HEK293 (cell line): ENCODE measurements around the gene MTHFSD.

ENCODE experiments used
- BCL6B ChIP-seq: fragments of 450-650 bp; formaldehyde crosslinking; IDR thresholded peaks from 2 replicates; pipeline ENCODE4 v1.5.1; 2017; ENCODE audit warnings: missing biosample characterization, missing genetic modification characterization
- KLF1 ChIP-seq: fragments of 450-650 bp; formaldehyde crosslinking; IDR thresholded peaks from 2 replicates; pipeline ENCODE4 v1.5.1; 2016; ENCODE audit warnings: missing biosample characterization, missing genetic modification characterization
- MYNN ChIP-seq: fragments of 450-650 bp; formaldehyde crosslinking; IDR thresholded peaks from 2 replicates; pipeline ENCODE4 v1.5.1; 2016; ENCODE audit warnings: missing biosample characterization, missing genetic modification characterization, borderline replicate concordance
- TCF7L2 ChIP-seq: IDR thresholded peaks from 2 replicates; pipeline ENCODE4 v1.6.1; 2011; ENCODE audit warnings: low read depth, mild to moderate bottlenecking, inconsistent platforms, low read length, moderate library complexity, borderline replicate concordance
- ZBTB7A ChIP-seq: fragments of 450-650 bp; formaldehyde crosslinking; IDR thresholded peaks from 2 replicates; pipeline ENCODE4 v1.5.1; 2016; ENCODE audit warnings: low read depth, missing biosample characterization, missing genetic modification characterization
- ZEB2 ChIP-seq: fragments of 450-650 bp; formaldehyde crosslinking; IDR thresholded peaks from 2 replicates; pipeline ENCODE4 v1.5.1; 2016; ENCODE audit warnings: missing biosample characterization, missing genetic modification characterization
- ZNF132 ChIP-seq: fragments of 450-650 bp; formaldehyde crosslinking; IDR thresholded peaks from 2 replicates; pipeline ENCODE4 v1.5.1; 2017; ENCODE audit warnings: missing biosample characterization, missing genetic modification characterization, borderline replicate concordance
- ZNF473 ChIP-seq: fragments of 450-650 bp; formaldehyde crosslinking; IDR thresholded peaks from 2 replicates; pipeline ENCODE4 v1.5.1; 2017; ENCODE audit warnings: missing biosample characterization, missing genetic modification characterization
- ZNF777 ChIP-seq: fragments of 450-650 bp; formaldehyde crosslinking; IDR thresholded peaks from 2 replicates; pipeline ENCODE4 v1.5.1; 2017; ENCODE audit warnings: missing biosample characterization, missing genetic modification characterization, borderline replicate concordance
- ZSCAN18 ChIP-seq: fragments of 450-650 bp; formaldehyde crosslinking; IDR thresholded peaks from 2 replicates; pipeline ENCODE4 v1.5.1; 2016; ENCODE audit warnings: missing biosample characterization, missing genetic modification characterization
- TF ChIP-seq, protein P1 (sequence below): fragments of 450-650 bp; formaldehyde crosslinking; IDR thresholded peaks from 2 replicates; pipeline ENCODE4 v1.5.1; 2016; ENCODE audit warnings: missing biosample characterization, missing genetic modification characterization

GRCh38 chr16:86523166-86523740 lies 31.8 kb downstream of the MTHFSD start:
- no peak for TF ChIP-seq TCF7L2
- no peak for TF ChIP-seq ZNF473 (tag by site-specific recombination)
- TF ChIP-seq ZEB2 (tag by site-specific recombination), result no peak
- TF ChIP-seq ZSCAN18 (tag by site-specific recombination), result no peak
- TF ChIP-seq, protein P1, sequence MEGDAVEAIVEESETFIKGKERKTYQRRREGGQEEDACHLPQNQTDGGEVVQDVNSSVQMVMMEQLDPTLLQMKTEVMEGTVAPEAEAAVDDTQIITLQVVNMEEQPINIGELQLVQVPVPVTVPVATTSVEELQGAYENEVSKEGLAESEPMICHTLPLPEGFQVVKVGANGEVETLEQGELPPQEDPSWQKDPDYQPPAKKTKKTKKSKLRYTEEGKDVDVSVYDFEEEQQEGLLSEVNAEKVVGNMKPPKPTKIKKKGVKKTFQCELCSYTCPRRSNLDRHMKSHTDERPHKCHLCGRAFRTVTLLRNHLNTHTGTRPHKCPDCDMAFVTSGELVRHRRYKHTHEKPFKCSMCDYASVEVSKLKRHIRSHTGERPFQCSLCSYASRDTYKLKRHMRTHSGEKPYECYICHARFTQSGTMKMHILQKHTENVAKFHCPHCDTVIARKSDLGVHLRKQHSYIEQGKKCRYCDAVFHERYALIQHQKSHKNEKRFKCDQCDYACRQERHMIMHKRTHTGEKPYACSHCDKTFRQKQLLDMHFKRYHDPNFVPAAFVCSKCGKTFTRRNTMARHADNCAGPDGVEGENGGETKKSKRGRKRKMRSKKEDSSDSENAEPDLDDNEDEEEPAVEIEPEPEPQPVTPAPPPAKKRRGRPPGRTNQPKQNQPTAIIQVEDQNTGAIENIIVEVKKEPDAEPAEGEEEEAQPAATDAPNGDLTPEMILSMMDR (tag by site-specific recombination), result no peak
- TF ChIP-seq ZNF132 (tag by site-specific recombination), result no peak
- TF ChIP-seq ZNF777 (tag by site-specific recombination), result no peak
- no peak for TF ChIP-seq KLF1 (tag by site-specific recombination)
- no peak for TF ChIP-seq ZBTB7A (tag by site-specific recombination)
- TF ChIP-seq MYNN (tag by site-specific recombination), result no peak
- TF ChIP-seq BCL6B (tag by site-specific recombination), result no peak
